Fibroblast of the aortic adventitia (primary cell): ENCODE results near the gene LRFN2. TPM values are rescaled to one million over a fixed set of nuclear protein-coding genes. Genes with fewer than 3 reads are reported as not detected.

Source experiments
- DNase-seq: peaks from one replicate; pipeline ENCODE4 v3.0.0-alpha.2; 2010; ENCODE audit warnings: low read depth
- H3K4me3 ChIP-seq: 2 replicates; pipeline ENCODE4 v1.5.1; 2011; ENCODE audit warnings: low read depth, mild to moderate bottlenecking, control low read depth, low read length, moderate library complexity
- CTCF ChIP-seq: IDR thresholded peaks from 2 replicates; pipeline ENCODE4 v1.5.1; 2011; ENCODE audit warnings: mild to moderate bottlenecking, low read length, control low read depth, inconsistent platforms; ENCODE audit not compliant: insufficient read depth
- total RNA-seq: library from RNA; depleted of rRNA; stranded (reverse); fragments of >200 nt; gene quantifications from 2 replicates; pipeline ENCODE4 v1.2.3, GENCODE V29; 2012; ENCODE audit warnings: low replicate concordance

LRFN2 gene
- total RNA-seq, 1 donor, result not detected

DNA sequence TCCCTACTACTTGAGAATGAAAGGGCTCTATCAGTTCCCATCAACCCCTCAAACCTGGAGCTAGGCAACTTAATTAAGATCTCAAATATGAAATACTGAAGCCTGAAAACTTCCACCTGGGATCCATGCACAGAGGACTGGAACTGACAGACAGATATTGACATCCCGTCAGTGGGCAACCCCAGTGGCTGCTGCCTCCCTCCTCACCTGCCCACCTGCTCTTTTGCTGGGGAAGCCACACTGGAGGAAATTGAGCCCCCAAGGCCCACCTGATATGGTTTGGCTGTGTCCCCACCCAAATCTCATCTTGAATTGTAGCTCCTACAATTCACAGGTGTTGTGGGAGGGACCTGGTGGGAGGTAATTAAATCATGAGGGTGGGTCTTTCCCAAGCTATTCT, 192.8 kb downstream of the LRFN2 start:
- TF ChIP-seq CTCF, result no peak
- no peak for DNase-seq
- no peak overlapping the region for H3K4me3 ChIP-seq

GRCh38 chr6:40393641-40394040, 193.5 kb downstream of the LRFN2 start:
- TF ChIP-seq CTCF, result no peak
- DNase-seq, result no peak
- H3K4me3 ChIP-seq, result no peak overlapping the region

DNA sequence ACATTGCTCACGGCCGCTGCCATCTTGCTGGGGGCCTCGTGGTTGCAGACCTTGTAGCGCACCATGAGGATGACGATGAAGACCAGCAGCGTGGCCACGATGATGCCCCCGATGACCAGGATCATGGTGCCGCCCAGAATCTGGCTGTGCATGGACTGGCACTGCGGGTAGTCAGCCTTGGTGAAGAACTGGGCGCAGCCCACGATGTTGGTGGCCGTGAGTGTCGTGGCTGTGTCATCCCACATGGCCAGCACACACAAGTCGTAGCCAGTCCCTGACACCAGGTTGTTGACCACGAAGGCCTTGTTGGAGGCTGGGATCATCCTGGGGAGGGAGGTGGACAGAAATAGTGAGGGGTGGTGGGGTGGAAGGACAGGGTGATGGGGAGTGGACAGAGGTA, 194.6 kb downstream of the LRFN2 start:
- H3K4me3 ChIP-seq, result no peak overlapping the region
- TF ChIP-seq CTCF, result no peak
- no peak for DNase-seq

DNA sequence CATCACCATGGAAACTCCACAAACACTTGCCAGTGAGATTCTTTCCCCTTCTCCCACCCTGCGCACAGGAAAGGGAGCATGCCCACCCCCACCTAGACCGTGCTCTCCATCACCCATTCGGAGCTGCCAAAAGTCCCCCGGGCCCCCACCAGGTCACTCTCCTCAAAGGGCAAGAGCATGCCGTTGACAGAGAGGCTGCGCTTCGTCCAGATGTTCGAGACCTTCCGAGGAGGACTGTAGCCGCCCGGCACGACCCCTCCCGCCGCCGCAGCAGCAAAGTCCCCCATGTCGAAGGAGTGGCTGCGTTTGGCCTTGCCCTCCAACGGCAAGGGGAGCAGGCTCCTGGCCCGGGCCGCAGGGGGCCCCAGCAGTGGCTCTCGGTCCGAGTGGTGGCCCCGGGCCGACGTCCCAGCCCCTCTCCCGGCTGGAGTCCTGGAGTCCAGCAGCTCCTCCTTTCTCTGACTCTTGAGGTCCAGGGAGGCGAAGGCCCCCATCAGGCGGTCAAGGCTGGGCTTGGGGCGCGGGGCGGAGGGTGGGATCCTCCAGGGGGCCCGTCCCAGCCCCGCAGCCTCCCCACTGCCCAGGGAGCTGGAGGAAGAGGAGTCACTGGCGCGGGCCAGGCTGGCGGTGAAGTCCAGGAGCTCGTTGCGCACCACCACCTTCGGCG, 195.2 kb downstream of the LRFN2 start:
- TF ChIP-seq CTCF, result no peak
- no peak overlapping the region for H3K4me3 ChIP-seq
- no peak for DNase-seq

DNA sequence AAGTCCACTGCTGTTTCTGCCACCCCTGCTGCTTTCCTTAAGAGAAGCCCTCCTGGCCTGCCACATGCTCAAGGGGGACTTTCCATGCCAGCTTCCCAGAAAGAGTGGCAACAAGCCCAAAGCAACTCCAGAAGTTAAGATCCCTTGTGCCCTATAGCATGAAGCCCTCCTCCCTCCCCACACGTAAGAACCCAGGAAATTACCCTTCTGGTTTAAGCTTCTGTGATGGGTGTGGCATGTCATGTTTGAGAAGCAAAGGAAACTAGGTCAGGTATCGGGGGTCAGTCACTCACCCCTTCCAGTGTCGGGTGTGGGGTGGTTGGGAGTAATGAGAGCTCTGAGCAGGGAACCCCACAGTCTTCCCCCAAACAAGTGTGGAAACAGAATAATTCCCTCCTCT, 196.1 kb downstream of the LRFN2 start:
- H3K4me3 ChIP-seq, result no peak overlapping the region
- no peak for TF ChIP-seq CTCF
- DNase-seq, result no peak

GRCh38 chr6:40390144-40390800, 196.9 kb downstream of the LRFN2 start:
- H3K4me3 ChIP-seq, result no peak overlapping the region
- no peak for TF ChIP-seq CTCF
- no peak for DNase-seq
